ENCODE measurements around the gene ATF1. TPM values are rescaled to one million over a fixed set of nuclear protein-coding genes. Genes with fewer than 3 reads are reported as not detected.

The ATF1 gene
- polyA plus RNA-seq, 1 of the 3 experiments (the other 2 are of a cell fraction): 34.2 TPM

- POLR2A ChIA-PET: no interaction called here
- H3K4me1 ChIP-seq (ENCODE audit: control insufficient read depth in 1 of 2, insufficient read depth in 2 of 2, low read depth in 1 of 2, low read length in 1 of 2): peaks cover 0 to 10% of the 10 kb centered on the region in 2 experiments; a peak in 1 of 4 replicates
- no peak overlapping the region for H3K4me3 ChIP-seq (ENCODE audit: low read depth in 2 of 2, low read length in 1 of 2)
- no peak for DNase-seq
- H3K9ac ChIP-seq: no peak overlapping the region
- 98% methylated on average over 4 of the region's 4 CpGs for WGBS (ENCODE audit: low lambda C conversion rate)
- H3F3A ChIP-seq (replicated peaks; ENCODE audit: insufficient read depth): peaks cover 18% of the 10 kb centered on the region
- H2AFZ ChIP-seq (ENCODE audit: low read depth): no peak overlapping the region
- H3K27me3 ChIP-seq (ENCODE audit: insufficient read depth): no peaks in the 10 kb centered on the region
- H3K79me2 ChIP-seq (ENCODE audit: insufficient read depth): no peaks in the 10 kb centered on the region
- no peak overlapping the region for H3K4me2 ChIP-seq
- H3K9me3 ChIP-seq: no peaks in the 10 kb centered on the region
- no peaks in the 10 kb centered on the region for H4K20me1 ChIP-seq (ENCODE audit: insufficient read depth)
- TF ChIP-seq, protein P1, sequence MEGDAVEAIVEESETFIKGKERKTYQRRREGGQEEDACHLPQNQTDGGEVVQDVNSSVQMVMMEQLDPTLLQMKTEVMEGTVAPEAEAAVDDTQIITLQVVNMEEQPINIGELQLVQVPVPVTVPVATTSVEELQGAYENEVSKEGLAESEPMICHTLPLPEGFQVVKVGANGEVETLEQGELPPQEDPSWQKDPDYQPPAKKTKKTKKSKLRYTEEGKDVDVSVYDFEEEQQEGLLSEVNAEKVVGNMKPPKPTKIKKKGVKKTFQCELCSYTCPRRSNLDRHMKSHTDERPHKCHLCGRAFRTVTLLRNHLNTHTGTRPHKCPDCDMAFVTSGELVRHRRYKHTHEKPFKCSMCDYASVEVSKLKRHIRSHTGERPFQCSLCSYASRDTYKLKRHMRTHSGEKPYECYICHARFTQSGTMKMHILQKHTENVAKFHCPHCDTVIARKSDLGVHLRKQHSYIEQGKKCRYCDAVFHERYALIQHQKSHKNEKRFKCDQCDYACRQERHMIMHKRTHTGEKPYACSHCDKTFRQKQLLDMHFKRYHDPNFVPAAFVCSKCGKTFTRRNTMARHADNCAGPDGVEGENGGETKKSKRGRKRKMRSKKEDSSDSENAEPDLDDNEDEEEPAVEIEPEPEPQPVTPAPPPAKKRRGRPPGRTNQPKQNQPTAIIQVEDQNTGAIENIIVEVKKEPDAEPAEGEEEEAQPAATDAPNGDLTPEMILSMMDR (IDR thresholded peaks at IDR 0.05): no peak
- no peak for TF ChIP-seq USF2 (IDR thresholded peaks at IDR 0.05; ENCODE audit: borderline replicate concordance, low read depth, low read length)
- no peak for TF ChIP-seq YY1 (IDR thresholded peaks at IDR 0.05; ENCODE audit: low read depth)
- no peak for TF ChIP-seq RXRA (IDR thresholded peaks at IDR 0.05; ENCODE audit: borderline replicate concordance, low read depth)
- no peak for TF ChIP-seq TCF12 (IDR thresholded peaks at IDR 0.05)
- TF ChIP-seq, protein P2, sequence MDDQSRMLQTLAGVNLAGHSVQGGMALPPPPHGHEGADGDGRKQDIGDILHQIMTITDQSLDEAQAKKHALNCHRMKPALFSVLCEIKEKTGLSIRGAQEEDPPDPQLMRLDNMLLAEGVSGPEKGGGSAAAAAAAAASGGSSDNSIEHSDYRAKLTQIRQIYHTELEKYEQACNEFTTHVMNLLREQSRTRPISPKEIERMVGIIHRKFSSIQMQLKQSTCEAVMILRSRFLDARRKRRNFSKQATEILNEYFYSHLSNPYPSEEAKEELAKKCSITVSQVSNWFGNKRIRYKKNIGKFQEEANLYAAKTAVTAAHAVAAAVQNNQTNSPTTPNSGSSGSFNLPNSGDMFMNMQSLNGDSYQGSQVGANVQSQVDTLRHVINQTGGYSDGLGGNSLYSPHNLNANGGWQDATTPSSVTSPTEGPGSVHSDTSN (IDR thresholded peaks at IDR 0.05): no peak
- TF ChIP-seq EP300 (IDR thresholded peaks at IDR 0.05; ENCODE audit: borderline replicate concordance in 1 of 2, low read depth in 1 of 2, low read length in 1 of 2): no peak
- TF ChIP-seq SMC3 (IDR thresholded peaks at IDR 0.05; ENCODE audit: low read depth, low read length): no peak
- no peak for TF ChIP-seq MXI1 (IDR thresholded peaks at IDR 0.05; ENCODE audit: low read depth, low read length)
- no peak for TF ChIP-seq REST (IDR thresholded peaks at IDR 0.05; ENCODE audit: low read depth, low read length)
- no peak for TF ChIP-seq TEAD4 (IDR thresholded peaks at IDR 0.05; ENCODE audit: borderline replicate concordance, insufficient read depth)
- TF ChIP-seq MAX (IDR thresholded peaks at IDR 0.05; ENCODE audit: low read depth): no peak
- TF ChIP-seq NFIC (IDR thresholded peaks at IDR 0.05; ENCODE audit: borderline replicate concordance): no peak
- CTCF ChIA-PET: interaction anchor here (1.5 kb wide), 1 partner anchor 15 kb away, joined by 4 read pairs; no protein-coding TSS in a partner anchor
- H3K27ac ChIP-seq (ENCODE audit: low read depth in 2 of 2, low read length in 1 of 2): no peak overlapping the region
- H3K9me2 ChIP-seq: no peaks in the 10 kb centered on the region
- peaks cover 17 to 22% of the 10 kb centered on the region in 2 experiments for H3K36me3 ChIP-seq (replicated peaks in 1 of 2; ENCODE audit: control insufficient read depth in 1 of 2, insufficient read depth in 2 of 2, low read length in 1 of 2)
Observed at GRCh38 chr12:50750366-50750765, 13.5 kb upstream of the ATF1 start.
